Stimulated activated CD8-positive, alpha-beta memory T cell treated with anti-CD3 and anti-CD28 coated beads, Interleukin-2, amount 100 ng/mL, for 48 hours (primary cell): Measurements from ENCODE around the gene CYFIP2.

Experiments
- DNase-seq, 2 donors: peaks; one replicate each; pipeline ENCODE4 v3.0.0-alpha.2; 2020; ENCODE audit warnings: low read depth in 2 of 2

CYFIP2 gene

DNA sequence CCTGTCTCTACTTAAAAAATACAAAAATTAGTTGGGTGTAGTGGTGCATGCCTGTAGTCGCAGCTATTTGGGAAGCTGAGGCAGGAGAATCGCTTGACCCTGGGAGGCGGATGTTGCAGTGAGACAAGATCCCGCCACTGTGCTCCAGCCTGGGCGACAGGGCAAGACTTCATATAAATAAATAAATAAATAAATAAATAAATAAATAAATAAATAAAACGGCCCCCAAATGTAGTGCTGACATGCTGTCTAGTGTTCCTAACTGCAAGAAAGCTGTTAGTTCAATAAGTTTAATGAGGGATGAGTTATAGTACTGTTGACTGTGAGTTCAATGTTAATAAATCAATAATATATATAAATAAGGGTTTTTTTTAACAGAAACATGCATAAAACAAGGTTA, 7.5 kb upstream of the CYFIP2 start:
- DNase-seq, result no peak

DNA sequence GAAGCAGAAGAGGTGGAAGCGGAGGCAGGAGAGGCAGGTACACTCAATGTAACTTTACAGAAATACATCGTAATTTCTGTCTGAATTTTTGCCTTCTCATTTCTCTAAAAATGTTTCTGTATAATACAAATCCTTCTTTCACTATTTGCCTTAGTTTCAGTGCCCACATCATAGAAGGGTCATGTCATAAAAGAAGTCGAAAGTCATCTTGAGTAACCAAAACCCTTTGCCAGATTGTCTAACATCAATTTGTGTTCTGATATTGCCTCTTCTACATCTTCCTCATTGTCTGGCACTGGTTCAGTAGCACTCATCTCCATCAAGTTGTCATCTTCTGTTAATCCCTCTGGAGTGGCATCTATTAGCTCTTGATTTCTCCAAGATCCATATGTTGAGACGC, 6.2 kb upstream of the CYFIP2 start:
- no peak for DNase-seq

DNA sequence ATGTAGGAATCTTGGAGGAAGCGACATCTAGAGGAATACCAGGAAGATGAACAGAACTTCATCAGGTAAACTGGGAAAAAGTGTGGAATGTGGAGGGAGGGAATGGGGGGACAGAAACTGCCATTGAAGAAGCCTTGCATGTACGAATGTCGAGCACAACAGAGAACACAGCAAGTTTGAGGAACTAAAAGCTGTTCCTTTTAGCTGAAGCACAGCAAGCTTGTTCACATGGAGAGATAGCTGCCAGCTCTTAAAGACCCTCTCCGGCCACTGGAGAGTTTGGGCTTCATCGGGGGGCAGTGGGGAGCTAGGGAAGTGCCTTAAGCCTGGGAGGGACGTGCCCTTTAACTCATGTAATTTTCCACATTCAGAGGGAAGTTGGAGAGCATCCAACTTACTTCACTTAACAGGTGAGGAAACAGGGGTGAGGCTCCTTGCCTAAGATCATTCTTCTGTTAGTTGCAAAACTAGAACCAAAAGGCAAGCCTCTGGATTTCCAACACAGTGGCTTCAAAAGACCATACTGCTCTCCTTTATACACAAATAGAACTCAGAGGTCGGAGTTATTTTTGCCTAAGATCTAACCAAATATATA, 2.3 kb upstream of the CYFIP2 start:
- no peak for DNase-seq

DNA sequence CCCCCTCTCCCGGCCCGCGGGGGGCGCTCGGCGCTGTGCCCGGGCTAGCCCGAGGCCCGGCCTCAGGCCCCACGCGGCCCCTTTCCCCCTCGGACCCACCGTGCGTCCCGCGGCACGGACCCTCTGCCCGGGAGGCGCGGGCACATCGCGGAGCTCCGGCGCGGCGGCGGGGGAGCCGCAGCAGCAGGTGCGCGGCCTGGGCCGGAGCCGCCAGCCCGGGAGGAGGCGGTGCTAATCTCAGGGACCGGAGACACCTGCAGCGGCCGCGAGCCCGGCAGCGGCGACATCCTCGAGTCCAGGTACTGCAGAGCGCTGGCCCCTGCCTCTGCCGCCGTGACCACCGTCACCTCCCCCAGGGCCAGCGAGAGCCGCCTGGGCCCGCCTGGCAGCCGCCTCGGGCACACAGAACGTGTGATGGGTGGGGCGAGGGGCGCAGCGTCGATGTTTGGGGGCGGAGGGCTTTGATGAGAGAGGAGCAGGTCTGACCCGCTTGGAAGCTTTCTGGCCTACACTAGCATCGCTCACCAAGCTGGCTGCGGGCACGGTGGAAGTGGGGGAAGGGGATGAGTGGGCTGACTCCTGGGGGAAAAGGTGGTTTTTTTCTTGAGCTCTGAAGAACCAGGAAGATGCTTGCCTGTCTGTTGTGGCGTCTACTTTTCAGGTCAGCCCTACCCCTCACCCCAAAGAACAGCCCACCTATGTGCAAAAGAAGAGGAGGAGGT, 524 bp downstream of the CYFIP2 start:
- no peak for DNase-seq

DNA sequence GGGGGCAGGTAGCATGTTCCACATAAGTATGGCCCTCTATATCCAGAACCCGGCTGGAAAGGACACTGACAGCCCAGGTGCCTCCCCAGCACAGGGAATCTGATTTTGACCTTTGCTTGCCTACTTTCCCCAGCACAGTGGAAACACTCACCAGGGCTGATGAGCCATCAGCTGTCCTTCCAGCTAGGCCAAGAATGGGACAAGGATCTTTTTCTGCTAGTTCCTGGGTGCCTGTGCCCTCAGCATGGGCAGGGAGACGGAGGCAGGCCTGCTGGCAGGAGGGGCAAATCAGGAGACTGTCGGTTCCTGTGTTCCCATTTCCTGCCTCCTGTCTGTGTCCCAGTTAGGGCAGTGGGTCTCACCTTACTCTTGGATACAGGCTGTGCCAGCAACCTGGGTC, 1.1 kb downstream of the CYFIP2 start:
- DNase-seq, result no peak

DNA sequence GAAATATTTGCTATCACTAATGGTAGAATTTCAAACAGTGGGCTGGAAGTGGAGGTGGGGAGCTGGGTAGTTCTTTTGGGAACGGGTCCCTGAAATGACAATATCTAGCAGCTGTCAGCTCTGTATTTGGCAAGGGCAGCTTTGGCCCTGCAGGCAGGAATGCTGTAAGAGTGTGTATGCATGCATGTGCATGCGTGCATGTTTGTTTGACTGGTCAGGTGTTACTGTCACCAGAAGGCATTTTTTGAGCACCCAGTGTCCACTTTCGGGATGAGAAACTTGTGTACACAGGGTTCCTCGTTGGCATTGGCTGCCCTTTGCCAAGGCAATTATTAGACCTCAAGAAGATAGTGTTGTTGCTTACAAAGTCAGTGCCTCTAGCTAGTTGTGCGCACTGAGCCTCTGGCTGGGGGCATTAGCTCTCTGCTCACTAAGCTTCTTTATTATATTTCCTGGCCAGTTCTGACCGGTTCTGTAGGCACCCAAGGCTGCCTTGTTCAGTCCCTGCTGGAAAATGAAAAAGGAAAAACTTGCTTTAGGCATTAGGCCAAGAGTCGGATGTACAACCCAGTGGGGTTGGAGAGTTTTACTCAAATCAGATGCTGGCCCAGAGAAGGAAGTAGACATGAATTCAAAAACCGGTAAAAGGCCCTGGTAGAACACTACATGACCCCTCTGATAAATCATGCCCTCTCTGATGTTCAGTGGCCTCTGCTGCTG, 2.0 kb downstream of the CYFIP2 start:
- no peak for DNase-seq

DNA sequence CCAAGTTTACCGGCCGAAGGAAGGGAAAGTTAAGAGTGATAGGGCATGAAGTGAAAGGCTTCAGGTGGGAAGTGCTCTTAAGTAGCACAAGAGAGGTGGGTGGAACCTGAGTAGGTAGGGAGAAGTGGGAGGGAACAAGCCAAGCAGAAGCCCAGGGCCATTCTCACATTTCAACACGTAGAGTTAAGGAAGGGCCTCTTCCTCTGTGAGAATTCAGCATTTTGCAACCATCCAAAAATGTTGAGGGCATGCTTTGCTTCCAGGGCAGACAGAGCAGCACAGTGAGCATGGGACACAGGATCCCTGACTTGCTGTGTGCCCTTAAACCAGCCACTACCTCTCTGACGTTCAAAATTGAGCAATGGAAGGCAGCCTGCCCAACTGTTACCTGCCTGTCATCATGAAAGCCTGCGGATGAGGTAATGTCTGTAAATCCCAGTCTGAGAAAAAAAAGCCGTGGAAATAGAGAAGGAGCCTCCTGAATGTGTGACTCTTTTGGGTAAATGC, 3.3 kb downstream of the CYFIP2 start:
- no peak for DNase-seq

DNA sequence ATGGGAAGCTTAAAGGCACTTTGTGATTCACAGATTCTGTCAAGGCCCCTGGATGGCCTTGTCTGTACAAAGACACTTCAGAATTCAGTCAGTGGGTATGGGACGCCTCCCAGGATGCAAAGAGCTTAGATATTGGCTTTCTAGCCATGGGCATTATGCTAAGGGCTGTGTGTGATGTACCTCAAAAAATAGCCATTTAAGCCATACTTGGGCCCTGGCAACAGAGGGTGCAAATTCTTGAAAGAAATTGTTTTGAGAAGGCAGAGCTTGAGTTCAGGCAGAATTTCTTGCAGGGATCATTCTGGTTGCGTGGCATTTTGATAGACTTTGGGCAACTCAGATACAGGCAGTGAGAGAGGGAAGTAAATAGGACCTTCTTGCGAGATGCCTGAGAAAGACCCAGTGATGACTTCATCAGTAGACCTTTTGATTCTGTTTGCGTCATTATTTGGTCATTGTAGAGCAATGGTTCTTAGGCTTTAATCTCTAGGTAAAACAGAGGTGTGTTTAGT, 3.9 kb downstream of the CYFIP2 start:
- DNase-seq, result no peak

DNA sequence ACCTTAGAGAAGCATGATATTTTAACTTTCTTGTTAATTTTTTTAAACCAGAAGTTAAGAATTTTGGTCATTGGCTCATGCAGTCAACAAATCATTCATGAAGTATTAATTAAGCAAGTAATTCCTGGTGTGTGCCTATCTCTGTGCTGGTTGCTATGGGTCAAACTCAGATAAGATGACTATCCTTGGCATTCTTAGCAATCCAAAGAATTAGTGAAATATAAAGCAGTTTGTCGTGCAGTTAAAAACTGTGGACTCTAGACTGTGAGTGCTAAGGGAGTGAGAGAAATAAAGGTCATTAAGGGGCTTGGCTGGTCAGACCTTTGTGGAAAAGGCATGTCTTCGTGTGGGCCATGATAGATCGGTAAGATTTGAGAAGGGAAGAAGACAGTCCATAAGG, 4.8 kb downstream of the CYFIP2 start:
- no peak for DNase-seq

DNA sequence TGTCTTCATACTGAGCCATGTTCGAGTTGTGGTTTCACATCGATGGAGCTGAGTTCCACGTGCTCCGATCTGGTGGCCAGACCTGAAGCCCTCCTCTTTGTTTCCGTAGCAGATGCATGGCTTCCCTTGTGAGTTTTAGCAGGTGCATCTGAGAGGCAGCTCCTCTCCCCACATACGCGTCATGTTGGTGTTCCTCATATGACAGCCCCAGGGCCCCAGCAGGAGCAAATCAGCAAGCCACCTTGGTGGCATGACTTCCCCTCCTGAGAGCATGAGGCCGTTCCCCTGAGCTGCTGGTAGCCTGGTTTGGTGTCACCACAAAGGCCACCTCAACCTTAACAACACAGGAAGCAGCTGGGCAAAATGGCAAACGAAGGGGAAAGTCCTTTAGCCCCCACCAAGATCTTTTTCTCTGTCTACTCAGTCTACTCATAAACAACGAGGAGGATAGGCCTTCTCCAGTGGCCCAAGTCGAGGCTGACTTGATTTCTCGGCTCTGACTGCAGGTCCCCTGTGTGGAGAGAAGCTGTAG, 5.9 kb downstream of the CYFIP2 start:
- peak; percentile 66 to 78 for DNase-seq

DNA sequence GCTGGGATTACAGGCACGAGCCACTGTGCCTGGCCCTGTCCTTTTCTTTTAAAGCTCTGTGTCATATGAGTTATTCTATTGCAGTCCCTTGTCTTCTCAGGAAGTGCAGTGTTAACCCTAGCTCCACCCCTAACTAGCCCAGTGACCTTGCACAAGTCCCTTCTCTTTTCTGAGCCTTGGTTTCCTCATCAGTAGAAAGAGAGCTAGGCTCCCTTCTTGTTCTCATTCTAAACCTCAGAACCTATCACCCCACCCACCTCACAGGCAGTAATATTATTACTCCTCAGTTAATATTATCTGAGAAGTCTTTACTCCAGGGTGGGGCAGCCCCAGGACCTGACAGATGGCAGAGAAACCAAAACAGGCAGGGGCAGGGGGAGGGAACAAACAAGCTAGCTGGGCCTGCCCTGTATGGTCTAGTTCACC, 7.2 kb downstream of the CYFIP2 start:
- DNase-seq, result no peak

DNA sequence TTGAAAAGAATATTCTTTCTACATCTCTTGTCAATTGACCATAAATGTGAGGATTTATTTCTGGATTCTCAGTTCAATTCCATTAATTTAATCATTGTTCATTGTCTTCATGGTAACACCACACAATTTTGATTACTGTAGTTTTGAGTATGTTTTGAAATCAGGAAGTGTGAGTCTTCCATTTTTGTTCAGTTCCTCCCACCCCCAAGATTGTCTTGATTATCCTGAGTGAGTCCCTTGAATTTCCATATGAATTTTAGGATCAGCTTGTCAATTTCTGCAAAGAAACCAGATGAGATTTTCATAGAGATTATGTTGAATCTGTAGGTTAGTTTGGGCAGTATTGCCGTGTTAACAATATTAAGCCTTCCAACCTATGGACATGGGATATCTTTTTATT, 9.5 kb downstream of the CYFIP2 start:
- DNase-seq, result no peak

DNA sequence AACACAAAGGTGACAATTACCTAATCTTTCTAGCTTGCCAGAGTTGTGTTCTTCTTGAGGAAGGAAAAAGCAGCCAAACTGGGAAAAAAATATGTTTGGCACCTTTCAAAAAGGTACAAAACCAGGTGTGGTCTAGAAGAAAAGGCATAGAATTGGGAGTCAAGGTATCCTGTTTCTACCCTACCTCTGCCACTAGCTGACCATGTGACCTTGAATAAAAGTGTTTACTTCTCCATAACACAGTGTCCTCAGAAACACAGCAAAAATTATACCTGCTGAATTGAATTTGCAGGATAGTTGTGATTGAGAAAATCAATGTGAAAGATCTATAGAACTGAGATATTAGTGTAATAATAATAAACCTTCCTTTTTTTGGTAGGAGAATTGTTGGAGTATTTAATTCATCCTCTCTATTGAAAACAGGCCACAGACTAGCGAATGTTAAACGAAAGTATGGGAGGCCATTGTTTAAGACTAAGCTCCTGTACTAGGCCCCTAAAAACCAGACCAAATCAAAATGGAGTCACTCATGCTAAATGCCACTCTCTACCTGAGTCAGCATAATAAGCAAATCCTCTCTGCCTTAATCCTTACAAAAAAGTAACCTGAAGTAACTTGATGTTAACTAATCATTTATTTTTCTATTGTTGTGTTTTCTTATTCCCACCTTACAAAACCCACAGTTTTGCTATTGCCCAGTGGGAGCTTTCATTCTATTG, 12.6 kb downstream of the CYFIP2 start:
- no peak for DNase-seq

DNA sequence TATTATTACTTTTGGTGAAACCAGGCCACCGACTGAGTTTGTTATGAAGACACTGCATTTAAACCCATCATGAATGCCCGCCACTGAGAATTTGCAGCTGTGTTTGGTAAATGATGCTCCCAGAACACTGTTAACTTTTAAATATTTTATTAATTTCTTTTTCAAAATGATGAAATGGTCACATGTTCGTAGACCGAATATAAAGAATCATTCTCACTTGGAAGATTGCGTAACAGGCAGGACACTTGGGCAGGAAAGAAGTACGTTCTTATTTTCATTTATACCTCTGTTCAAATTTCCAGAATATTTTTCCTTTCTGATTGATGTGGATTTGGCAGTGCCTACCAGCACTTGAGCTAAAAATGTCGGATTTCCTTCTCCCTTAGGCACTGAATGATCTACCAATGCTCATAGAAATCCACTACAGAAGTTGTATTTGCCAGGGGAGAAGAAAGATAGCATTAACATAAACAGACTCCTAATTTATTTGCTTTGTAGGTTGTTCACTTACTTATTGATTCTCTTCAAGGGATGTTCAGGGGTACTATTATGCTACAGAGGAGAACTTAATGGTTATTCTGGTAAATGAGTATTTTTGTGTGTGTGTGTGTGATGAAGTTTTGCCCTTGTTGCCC, 13.8 kb downstream of the CYFIP2 start:
- no peak for DNase-seq

DNA sequence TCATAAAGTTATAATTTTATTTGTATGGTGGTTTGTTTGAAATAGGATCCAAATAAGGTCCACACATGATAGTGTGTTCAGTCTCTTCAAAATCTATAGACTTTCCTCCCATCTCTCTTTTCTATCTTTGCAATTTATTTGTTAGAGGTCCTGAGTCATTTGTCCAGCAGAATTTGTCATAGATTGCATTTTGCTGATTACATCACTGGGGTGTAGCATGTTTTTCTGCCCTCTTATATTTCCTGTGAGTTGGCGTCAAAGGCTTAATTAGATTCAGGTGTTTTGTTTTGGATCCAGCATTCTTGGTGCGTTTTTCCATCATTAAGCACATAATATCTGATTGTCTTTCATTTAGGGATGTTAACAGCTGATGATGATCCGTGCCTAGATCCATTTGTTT, 15.0 kb downstream of the CYFIP2 start:
- DNase-seq, result no peak

DNA sequence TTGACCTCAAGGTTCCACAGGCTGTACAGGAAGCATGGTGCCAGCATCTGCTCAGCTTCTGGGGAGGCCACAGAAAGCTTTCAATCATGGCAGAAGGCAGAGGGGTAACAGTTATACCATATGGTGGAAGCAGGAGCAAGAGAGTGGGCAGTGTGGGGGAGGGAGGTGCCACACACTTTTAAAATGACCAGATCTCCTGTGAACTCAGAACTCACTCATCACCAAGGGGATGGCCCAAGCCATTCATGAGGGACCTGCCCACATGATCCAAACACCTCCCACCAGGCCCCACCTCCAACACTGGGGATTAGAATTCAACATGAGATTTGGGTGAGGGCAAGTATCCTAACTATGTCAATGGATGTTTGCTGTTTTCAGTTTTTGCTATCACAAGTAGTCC, 16.2 kb downstream of the CYFIP2 start:
- no peak for DNase-seq

DNA sequence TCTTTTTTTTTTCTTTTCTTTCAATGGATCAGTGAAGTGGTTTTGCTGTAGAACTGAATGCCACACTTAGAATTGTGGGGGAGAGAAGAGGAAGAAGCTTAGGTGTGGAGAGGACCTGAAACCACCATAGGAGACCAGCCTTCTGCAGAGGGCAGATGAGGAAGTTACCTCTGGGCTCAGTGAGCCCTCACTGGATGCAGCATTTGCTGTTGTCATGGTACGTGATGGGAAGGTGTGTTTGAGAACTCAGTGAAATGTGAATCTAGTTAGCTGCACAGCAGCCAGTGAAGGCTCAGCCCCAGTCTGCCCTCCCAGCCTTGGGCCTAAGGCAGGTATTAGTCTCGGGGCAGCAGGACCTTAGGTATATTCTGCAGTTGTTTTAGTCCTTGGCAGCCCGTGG, 17.5 kb downstream of the CYFIP2 start:
- DNase-seq, result no peak

DNA sequence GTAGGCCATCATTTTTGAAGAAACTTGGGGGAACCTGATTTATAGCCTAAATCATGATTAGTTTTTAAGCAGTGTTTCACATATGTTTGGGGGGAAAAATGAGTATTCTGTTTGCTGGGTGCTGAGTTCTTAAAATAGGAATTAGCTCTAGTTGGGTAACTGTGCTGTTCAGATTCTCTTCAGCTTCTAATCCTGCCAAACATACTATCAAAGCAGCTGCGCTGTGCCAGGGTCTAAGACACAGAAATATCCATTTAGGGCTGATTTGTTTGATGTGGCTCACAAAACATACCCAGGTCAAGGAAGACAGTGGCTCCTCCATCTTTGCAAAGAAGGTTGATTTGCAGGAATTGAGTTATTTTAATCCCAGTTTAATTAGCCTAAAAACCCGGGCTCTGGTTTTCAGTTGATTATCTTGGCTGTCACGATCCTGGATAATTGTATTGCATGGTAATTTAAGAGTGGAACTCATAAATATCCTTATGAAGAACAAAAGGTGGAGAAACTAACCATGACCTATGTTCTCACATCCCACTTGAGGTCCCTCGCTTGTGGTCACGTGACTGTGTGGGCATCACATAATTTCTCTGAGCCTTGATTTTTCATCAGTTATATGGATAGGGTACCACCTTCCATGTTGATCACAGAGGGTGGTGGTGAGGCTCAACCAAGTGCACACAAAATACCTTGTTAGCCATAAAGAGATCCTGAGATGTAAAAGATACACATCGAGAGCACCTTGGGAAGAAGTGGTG, 18.7 kb downstream of the CYFIP2 start:
- no peak for DNase-seq

DNA sequence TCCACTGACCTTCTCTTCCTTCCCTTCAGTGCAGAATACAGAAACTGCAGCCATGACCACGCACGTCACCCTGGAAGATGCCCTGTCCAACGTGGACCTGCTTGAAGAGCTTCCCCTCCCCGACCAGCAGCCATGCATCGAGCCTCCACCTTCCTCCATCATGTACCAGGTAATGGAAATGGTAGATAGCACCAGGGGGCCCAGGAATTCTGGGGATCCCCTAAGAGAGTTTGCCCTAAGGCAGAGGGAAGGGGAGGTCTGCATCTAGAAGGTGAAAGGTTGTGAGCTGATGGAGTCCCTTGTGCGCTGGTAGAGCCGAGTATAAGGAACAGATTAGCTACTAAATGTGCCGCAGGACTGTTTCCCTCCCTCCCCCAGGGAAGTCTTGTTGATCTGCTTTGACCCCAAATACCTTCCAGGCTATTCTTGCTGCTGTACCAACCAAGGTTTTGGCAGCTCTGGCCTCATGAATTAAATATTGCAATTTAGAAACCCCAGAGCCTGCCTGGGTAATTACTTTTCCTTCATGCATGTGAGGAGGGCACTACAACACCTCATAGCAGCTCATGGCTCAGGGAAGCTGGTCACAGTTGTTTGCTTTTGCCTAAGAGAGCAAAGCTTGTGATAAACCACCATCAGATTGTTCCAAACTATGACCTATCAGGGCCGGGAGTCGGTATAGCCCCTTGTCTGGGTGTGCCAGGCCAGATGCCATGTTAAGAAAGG, 19.6 kb downstream of the CYFIP2 start:
- DNase-seq, result no peak

DNA sequence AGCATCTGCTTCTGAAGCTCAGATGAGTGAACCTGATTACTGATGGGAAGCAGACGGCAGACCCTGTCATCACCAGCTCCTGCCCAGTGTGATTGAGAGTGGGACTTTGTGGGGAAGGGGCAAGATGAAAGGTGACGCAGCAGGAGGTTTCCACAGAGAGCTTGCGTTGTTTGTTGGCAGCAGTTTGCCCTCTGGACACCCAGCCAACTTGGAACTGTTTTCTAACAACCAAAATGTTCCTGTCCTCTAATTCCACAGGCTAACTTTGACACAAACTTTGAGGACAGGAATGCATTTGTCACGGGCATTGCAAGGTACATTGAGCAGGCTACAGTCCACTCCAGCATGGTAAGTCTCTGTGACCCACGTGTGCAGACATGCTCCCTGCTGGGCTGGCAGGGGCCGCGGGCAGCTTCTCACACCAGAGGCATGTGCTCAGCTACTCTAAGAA, 20.9 kb downstream of the CYFIP2 start:
- DNase-seq, result no peak
